ENCODE measurements around the gene CEACAM21.

Gene CEACAM21

DNA sequence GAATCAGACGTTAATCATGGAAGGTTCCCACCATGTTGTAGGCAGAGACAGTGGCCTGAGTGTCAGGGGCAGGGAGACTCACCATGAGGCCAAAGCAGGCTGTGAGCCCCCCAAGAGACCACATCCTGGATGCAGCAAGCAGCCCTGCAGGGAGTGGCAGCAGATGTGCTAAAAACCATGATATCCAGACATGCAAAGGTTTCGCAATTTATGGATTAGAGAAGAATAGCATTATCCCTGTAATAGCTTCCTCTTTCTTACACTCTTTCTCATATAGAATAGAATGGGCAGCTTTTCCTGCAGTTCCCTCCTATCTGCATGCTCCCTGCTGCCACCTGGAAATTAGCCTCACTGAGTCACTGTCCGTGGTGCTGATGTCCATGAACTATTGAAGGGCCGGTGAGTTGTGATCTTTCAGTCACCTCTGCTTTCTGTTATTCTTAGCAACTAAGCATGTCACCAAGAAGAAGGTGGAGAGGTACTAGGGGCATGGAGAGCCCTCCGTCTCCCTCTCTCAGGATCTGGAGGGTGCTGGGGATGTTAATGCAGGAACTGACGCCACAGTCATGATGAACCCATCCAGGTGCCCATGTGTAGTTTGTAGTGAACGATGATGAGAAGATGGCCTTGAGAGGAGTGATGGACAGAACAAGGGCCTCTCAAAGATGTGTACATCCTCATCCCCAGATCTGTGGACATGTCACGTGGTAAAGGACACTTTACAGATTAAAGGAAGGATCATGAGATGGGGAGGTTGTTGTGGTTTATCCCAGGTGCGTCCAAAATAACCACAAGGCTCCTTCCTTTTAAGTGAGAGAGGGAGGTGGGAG is 41.0 kb downstream of the CEACAM21 start:
- no peak for DNase-seq (ENCODE audit: low read depth in 1 of 2, low spot score in 1 of 2)

DNA sequence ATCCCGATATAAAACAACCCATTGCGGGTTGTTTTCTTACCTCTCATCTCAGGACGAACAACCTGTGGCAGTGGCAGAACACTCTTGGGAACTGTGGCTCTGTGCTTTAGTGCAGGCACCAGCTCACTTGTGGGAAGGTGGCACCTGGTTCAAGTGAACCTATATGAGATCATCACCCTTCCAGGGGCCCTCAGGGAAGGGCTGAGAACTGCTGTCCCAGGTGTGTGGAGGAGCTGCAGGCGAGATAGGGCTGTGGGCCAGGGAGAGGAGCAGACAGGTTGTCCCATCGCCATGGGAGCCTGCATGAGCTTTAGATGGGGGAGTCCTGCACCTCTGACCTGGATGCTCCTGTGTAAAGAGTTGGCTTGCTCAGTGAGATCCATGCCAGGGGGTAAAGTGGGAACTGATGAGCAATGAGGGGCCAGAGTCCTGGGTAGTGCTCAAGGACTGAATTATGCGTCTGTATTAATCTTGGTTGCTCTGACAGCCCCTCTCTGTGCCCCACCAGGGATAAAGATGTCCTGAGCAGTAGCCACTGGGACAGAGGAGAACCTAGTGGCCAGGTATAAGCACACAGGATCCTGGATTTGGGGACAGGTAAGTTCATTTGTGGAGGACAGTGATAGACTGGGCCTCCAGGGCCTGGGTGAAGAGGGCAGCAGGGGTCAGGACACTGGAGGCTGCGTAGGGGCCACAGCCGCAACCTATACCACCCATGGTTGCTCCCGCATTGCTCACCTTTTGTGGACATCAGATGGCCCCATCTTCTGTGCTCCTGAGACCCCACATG is 42.2 kb downstream of the CEACAM21 start:
- no peak for DNase-seq (ENCODE audit: low read depth in 1 of 2, low spot score in 1 of 2)

DNA sequence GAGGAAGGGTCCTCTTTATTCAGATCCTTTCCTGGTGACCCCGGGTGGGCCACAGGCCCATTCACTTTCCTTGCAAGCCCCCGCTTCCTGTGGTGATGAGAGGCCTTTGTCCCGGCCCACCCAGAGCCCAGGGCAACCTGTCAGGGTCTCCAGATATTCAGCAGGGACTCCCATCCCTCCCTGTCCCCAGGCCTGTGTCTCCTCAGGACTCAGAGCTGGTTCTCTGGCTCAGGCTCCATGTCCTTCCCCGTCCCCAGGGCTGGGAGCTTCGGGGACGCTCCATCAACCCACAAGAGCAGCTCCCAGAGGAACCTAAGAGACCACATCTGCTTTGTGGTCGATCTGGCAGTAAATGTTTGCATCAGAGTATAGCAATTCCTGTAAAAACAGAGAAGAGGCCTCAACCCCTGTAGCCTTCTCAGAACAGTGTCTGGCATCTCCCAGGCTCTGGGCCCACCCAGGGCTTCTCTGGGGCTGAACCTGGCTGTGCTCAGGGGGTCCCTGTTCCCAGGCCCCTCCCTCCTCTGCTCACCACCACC is 43.1 kb downstream of the CEACAM21 start:
- no peak for DNase-seq (ENCODE audit: low read depth in 1 of 2, low spot score in 1 of 2)

DNA sequence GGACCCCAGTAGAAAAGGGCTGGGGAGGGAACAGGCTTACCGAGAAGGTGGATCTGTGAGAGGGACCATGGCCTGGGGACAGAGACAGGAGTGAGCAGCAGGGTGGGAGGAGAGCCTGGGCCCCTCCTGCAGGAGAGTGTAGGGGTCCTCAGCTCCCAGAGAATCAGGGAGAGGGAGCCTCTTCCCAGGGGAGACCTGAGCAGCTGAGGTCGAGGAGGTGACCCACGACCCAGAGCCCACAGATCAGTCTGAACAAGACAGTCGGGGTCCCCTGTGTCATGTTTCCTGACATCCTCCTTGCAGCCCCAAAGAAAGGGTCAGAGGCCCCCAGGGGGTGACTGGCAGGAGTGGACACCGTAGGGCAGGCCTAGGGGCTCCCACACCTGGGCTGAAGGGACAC is 44.2 kb downstream of the CEACAM21 start:
- DNase-seq (ENCODE audit: low read depth in 1 of 2, low spot score in 1 of 2): no peak

DNA sequence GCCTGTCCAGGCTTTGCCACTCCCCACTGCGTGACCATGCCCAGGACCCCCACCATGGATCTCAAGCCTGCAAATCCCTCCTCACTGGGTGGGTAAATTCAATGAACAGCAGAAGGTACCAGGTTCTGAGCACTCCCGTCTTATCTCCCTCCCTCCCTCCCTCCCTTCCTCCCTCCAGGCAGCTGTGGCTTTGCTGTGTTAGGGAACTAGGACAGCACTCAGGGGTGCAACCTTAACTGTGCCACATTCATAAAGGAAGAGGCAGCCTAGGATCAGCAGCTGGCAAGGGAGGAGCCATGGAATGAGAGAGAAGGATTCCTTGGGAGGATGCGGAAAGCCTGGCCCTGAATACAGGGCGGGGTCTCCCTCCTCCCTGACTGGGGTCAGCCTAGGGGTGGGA is 45.3 kb downstream of the CEACAM21 start:
- no peak for DNase-seq (ENCODE audit: low read depth in 1 of 2, low spot score in 1 of 2)

DNA sequence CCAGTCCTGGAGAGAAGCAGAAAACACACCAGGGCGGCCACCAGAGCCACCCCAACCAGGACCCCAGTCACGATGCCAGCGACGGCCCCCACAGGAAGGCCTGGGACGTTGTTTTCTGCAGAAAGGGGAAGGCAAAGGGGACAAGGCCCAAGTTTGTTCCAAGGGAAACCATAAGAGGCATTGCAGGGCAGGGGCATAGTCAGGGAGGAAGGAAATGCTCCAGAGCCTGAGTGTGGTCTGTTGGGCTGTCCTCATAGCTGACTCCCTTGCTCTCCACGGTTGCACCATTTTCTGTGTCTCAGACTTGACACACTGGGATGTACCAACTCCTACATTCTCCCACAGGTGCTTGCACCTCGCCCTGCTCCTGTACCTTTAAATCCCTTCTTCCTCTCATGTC is 45.7 kb downstream of the CEACAM21 start:
- no peak for DNase-seq (ENCODE audit: low read depth in 1 of 2, low spot score in 1 of 2)

DNA sequence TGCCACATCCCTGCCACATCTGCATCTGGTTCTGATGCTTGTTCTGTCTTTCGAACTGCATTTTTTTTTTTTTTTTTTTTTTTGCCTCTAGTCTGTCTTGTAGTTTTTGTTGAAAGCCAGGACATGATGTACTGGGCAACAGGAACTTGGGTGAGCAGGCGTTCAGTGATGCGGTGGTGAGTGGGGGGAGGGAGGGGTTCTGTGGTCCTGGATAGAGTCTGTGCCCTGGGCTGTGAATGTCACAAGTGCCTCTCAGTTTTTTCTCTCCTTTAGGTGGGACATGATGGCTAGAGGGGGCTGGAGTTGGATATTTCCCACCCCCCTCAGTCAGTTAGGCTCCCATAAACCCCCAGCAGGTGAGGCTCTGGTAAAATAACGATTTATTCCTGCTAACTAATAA is 47.4 kb downstream of the CEACAM21 start:
- no peak for DNase-seq (ENCODE audit: low read depth in 1 of 2, low spot score in 1 of 2)

DNA sequence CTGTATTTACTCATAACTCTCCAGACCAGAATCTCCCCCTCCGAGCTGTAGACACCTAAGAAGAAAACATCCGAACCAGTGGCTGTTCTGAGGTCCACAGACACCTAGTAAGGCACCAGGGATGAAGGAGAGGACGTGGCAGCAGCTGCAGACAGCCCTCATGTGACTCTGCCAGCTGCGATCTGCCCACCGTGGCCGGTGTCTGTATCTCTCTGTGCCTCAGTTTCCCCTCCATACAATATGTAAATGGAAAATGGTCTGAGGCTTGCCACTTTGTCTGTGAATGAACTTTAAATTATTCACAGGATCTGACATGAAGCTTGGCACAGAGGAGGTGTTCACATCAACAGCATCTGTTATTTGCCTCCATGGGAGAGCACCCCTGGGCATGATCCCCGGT is 48.5 kb downstream of the CEACAM21 start:
- no peak for DNase-seq (ENCODE audit: low read depth in 1 of 2, low spot score in 1 of 2)

DNA sequence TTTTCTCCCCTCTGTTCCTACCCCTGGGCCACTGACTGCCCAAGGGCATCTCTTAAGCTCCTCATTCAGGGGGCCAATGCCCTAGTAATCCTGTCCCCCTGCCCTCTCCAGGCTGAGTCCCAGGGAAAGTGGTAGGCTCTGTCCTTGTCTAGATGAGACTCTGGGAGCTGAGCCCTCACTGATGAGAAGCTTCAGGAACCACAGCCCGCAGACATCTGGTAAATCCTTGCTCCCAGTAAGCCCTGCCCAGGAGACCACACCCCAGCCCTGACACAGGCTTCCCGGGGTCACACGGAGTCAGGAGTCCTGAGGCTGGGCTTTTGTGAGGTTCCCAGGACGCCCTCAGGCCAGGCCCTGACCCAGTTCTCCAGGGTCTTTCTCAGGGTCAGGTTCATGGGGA is 49.0 kb downstream of the CEACAM21 start:
- DNase-seq (ENCODE audit: low read depth in 1 of 2, low spot score in 1 of 2): no peak

DNA sequence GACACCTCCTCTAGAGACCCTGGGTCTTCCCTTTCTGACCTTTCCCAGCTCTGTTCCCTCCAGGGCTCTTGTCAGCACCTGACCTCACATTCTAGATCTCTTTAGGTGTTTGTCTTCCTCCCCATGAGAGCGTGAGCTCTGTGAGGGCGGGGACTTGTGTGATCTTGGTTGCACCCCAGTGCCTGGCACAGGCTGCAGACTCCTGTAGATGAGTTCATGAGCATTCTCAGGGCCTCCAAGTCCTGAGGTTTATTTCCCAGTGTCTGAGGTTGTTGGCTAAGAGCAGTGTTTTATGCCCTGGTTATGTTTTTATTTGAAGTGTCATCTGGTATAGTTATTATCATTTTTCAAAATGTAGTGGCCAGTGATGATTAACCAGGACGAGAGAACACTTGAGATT is 50.3 kb downstream of the CEACAM21 start:
- no peak for DNase-seq (ENCODE audit: low read depth in 1 of 2, low spot score in 1 of 2)

DNA sequence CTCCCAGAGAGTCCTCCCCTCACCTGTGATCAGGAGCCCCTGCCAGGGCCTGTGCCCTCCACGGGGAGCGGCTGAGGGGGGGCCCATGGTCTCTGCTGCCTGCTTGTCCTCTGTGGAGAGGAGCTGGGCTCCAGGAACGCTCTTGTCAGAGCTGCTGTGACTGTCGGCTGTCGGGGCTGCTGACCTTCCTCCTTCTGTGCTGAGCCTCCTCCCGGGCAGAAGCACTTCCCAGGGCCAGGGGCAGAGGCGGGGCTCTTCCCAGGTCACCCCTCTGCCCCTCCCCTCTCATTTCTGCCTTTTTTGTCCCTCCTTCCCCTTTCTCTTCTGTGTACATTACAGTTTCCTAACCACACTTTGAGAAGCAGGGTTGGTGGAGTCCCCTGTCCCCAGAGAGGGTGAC is 50.9 kb downstream of the CEACAM21 start, which contains the start of gene CEACAM4:
CEACAM4 (minus strand) TSS at position 198 of the 400 bp plus-strand sequence; CDS start at position 87, 111 bp downstream.
- no peak for DNase-seq (ENCODE audit: low read depth in 1 of 2, low spot score in 1 of 2)

DNA sequence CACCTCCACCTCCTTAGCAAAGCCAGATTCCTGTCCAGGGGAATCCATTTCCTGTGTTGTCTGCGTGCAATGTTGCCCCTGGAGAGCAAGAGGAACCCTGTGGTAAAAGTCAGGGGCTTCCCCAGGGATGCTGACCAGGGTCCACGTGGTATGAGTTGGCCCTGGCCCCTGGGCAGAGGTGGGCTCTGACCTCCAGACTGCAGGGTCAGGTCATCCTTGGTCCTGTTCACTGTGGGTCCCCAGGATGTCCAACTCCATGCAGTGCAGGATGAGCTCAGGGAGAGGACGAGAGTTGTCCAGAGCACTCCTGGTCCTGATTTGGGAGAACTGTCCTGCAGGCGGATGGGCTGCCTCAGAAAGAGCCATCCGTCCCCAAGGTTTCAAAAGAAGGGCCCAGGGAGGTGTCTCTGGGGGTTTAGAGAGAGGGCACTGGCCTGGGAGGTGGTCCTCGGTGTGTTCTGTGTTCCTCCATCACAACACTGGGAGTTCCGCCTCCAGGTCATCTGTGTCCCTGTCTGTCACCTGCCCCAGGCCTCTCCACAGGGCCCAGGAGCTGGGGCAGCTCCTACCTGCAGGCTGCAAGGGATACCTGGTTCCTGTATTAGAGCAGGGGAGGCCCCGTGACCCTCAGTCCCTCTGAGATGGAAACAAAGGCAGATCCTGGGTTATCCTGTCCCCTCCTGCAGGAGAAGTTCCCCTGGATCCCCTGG is 52.2 kb downstream of the CEACAM21 start:
- DNase-seq (ENCODE audit: low read depth in 1 of 2, low spot score in 1 of 2): no peak
